Spleen (tissue), 7 donors: ENCODE measurements around the gene RPS27L.

Source experiments
- POLR2A ChIP-seq, 3 donors: fragments of 450-650 bp; IDR thresholded peaks; one replicate each; pipeline ENCODE4 v1.5.1; 2017; ENCODE audit warnings: antibody characterized with exemption in 3 of 3, mild to moderate bottlenecking in 1 of 3
- TF ChIP-seq, protein P1 (sequence below), 11 experiments: fragments of 200-600 bp in 7 of 11; fragments of 450-650 bp in 4 of 11; sonication (generic) in 4 of 11; IDR thresholded peaks in 8 of 11; conservative IDR thresholded peaks in 3 of 11; 1 replicate in 7 of 11; 2 replicates in 4 of 11; pipeline versions ENCODE4 v1.4.0 to v1.8.0; 2016 to 2021; ENCODE audit warnings: antibody characterized with exemption in 11 of 11, inconsistent platforms in 4 of 11, mild to moderate bottlenecking in 1 of 11
- donor health status: DM: no; HTN: no; CAD: no; lungs with moderate emphysema.
- donor health status: DM: no; HTN: no; CAD: no.
- donor health status: DM: no; HTN: no; CAD: no.

DNA sequence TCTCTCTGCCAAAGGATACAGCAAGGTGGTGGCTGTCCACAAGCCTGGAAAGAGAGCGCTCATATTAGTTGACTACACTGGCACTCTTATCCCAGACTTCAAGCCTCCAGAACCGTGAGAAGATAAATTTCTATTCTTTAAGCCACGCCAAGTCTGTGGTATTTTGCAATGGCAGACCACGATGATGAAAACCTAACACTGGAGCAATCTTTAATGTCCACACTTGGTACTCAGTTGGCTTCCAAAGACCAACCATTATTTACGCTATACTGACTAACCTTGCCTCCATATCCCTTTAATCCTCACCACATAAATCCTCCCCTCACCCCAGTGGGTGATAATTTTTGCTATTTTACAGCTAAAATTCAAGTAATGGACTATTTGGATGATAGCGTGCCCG, 52.5 kb downstream of the RPS27L start:
- TF ChIP-seq, protein P1, sequence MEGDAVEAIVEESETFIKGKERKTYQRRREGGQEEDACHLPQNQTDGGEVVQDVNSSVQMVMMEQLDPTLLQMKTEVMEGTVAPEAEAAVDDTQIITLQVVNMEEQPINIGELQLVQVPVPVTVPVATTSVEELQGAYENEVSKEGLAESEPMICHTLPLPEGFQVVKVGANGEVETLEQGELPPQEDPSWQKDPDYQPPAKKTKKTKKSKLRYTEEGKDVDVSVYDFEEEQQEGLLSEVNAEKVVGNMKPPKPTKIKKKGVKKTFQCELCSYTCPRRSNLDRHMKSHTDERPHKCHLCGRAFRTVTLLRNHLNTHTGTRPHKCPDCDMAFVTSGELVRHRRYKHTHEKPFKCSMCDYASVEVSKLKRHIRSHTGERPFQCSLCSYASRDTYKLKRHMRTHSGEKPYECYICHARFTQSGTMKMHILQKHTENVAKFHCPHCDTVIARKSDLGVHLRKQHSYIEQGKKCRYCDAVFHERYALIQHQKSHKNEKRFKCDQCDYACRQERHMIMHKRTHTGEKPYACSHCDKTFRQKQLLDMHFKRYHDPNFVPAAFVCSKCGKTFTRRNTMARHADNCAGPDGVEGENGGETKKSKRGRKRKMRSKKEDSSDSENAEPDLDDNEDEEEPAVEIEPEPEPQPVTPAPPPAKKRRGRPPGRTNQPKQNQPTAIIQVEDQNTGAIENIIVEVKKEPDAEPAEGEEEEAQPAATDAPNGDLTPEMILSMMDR (IDR thresholded peaks at IDR 0.05 in 8 of 11, conservative IDR thresholded peaks at IDR 0.05 in 3 of 11): no peak
- no peak for TF ChIP-seq POLR2A (IDR thresholded peaks at IDR 0.05)
